ENCODE results near the gene CAD. TPM values are rescaled to one million over a fixed set of nuclear protein-coding genes. Genes with fewer than 3 reads are reported as not detected.

CAD gene
- total RNA-seq, 1 donor from 2014 or later: 51.2 TPM

DNA sequence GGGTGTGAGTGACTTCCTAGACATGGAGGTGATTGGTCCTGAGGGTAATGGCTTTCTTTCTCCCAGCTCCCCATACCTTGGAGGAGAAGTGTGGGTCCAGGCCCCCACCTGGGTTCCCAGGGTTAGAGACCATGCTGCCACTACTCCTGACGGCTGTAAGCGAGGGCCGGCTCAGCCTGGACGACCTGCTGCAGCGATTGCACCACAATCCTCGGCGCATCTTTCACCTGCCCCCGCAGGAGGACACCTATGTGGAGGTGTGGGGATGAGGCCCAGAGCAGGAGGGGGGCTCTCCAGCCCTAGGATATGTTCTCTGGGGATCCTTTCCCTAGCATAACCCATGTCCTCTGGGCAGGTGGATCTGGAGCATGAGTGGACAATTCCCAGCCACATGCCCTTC is 21.8 kb downstream of the CAD start:
- Mint-ChIP-seq H3K4me3 (ENCODE audit: unreplicated experiment) (no peak overlapping the region), H3K9me3 (ENCODE audit: unreplicated experiment) (no peaks in the 10 kb centered on the region), H3K27ac (ENCODE audit: unreplicated experiment) (no peak overlapping the region), H3K27me3 (ENCODE audit: low read depth, unreplicated experiment) (no peaks in the 10 kb centered on the region), H3K4me1 (ENCODE audit: low read depth, unreplicated experiment) (no peaks in the 10 kb centered on the region), H3K36me3 (ENCODE audit: low read depth, unreplicated experiment) (peaks cover 31% of the 10 kb centered on the region)
- Histone ChIP-seq H2AFZ (ENCODE audit: low read depth, low read length) (no peak overlapping the region), H4K20me1 (ENCODE audit: insufficient read depth, low read length) (peaks cover 10% of the 10 kb centered on the region), H3K27me3 (ENCODE audit: insufficient read depth, low read length) (no peaks in the 10 kb centered on the region), H3K79me2 (ENCODE audit: insufficient read depth, low read length) (no peaks in the 10 kb centered on the region), H3K4me1 (ENCODE audit: insufficient read depth, low read length) (no peaks in the 10 kb centered on the region), H3K27ac (ENCODE audit: low read depth, low read length) (no peak overlapping the region), H3K4me3 (ENCODE audit: insufficient read depth, low read depth, low read length) (no peak overlapping the region), H3K9me3 (ENCODE audit: insufficient read depth, low read depth, low read length) (no peaks in the 10 kb centered on the region), H3K9ac (ENCODE audit: low read length) (no peak overlapping the region), H3K4me2 (ENCODE audit: low read length) (no peak overlapping the region), H3K36me3 (ENCODE audit: insufficient read depth, low read length) (peaks cover 62% of the 10 kb centered on the region)
- no peak for TF ChIP-seq EZH2 (IDR thresholded peaks at IDR 0.05; ENCODE audit: insufficient read depth, low read length)
- TF ChIP-seq, protein P1, sequence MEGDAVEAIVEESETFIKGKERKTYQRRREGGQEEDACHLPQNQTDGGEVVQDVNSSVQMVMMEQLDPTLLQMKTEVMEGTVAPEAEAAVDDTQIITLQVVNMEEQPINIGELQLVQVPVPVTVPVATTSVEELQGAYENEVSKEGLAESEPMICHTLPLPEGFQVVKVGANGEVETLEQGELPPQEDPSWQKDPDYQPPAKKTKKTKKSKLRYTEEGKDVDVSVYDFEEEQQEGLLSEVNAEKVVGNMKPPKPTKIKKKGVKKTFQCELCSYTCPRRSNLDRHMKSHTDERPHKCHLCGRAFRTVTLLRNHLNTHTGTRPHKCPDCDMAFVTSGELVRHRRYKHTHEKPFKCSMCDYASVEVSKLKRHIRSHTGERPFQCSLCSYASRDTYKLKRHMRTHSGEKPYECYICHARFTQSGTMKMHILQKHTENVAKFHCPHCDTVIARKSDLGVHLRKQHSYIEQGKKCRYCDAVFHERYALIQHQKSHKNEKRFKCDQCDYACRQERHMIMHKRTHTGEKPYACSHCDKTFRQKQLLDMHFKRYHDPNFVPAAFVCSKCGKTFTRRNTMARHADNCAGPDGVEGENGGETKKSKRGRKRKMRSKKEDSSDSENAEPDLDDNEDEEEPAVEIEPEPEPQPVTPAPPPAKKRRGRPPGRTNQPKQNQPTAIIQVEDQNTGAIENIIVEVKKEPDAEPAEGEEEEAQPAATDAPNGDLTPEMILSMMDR (IDR thresholded peaks at IDR 0.05; ENCODE audit: insufficient read depth, low read depth, low read length): no peak
- FAIRE-seq (no peak), DNase-seq (ENCODE audit: low read depth) (no peak)

DNA sequence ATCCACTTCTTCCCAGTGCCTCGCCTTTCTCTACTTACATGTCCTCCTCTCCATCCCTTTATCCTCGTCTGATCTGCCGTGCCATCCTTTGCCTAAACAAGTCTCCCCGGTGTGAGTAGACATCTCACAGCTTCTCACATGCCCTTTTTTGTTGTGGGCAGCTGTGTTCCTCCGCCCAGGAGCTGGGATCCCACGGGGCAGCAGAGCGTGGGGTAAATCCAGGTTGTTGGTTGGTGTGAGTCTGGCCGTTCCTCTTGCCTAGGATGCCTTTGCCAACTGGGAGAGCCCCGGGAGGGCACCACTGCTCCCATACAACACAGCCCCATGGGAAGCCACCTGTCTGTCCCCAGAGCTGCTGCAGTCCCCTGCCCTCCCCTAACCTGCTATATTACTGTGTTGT is 23.2 kb downstream of the CAD start:
- Mint-ChIP-seq H3K27ac (ENCODE audit: unreplicated experiment) (peak overlapping the region; percentile 19), H3K9me3 (ENCODE audit: unreplicated experiment) (no peaks in the 10 kb centered on the region), H3K27me3 (ENCODE audit: low read depth, unreplicated experiment) (no peaks in the 10 kb centered on the region), H3K4me1 (ENCODE audit: low read depth, unreplicated experiment) (no peaks in the 10 kb centered on the region), H3K36me3 (ENCODE audit: low read depth, unreplicated experiment) (peaks cover 30% of the 10 kb centered on the region), H3K4me3 (ENCODE audit: unreplicated experiment) (no peak overlapping the region)
- Histone ChIP-seq H3K9me3 (ENCODE audit: insufficient read depth, low read depth, low read length) (no peaks in the 10 kb centered on the region), H4K20me1 (ENCODE audit: insufficient read depth, low read length) (peaks cover 10% of the 10 kb centered on the region), H3K27ac (ENCODE audit: low read depth, low read length) (no peak overlapping the region), H3K36me3 (ENCODE audit: insufficient read depth, low read length) (peaks cover 58% of the 10 kb centered on the region), H3K79me2 (ENCODE audit: insufficient read depth, low read length) (no peaks in the 10 kb centered on the region), H3K9ac (ENCODE audit: low read length) (no peak overlapping the region), H2AFZ (ENCODE audit: low read depth, low read length) (no peak overlapping the region), H3K4me3 (ENCODE audit: insufficient read depth, low read depth, low read length) (no peak overlapping the region), H3K4me1 (ENCODE audit: insufficient read depth, low read length) (no peaks in the 10 kb centered on the region), H3K27me3 (ENCODE audit: insufficient read depth, low read length) (no peaks in the 10 kb centered on the region), H3K4me2 (ENCODE audit: low read length) (no peak overlapping the region)
- DNase-seq (ENCODE audit: low read depth): no peak
- FAIRE-seq: no peak
- TF ChIP-seq, protein P1 (IDR thresholded peaks at IDR 0.05; ENCODE audit: insufficient read depth, low read depth, low read length): no peak
- TF ChIP-seq EZH2 (IDR thresholded peaks at IDR 0.05; ENCODE audit: insufficient read depth, low read length): no peak

DNA sequence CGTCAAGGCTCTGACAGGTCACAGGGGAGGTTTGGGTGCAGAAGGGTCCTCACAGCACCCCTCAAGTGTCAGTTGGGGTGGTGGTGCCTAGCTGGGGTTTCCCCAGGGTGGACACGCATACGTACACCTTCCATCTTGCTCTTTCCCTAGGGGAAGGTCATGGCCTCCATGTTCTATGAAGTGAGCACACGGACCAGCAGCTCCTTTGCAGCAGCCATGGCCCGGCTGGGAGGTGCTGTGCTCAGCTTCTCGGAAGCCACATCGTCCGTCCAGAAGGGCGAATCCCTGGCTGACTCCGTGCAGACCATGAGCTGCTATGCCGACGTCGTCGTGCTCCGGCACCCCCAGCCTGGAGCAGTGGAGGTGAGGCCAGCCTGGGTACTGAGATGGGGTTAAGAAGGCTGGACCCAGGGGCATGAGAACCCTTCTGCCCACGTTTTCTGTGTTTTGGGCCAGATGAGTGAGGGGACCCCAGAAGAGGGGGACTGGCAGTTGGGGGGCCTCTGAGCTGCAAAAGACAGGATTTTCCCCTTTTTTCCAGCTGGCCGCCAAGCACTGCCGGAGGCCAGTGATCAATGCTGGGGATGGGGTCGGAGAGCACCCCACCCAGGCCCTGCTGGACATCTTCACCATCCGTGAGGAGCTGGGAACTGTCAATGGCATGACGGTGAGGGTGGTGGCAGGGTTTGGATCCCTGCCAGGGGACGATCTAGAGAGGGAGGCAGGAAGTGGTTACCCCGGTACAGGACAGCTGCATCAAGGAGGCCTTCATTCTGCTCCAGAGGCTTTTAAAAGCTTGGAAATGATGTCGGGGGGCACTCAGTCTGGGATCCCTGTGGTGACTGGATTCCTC is 24.8 kb downstream of the CAD start:
- no peaks in the 10 kb centered on the region for H3K27me3 ChIP-seq (ENCODE audit: insufficient read depth, low read length)
- no peak overlapping the region for H3K4me2 ChIP-seq (ENCODE audit: low read length)
- no peak overlapping the region for H2AFZ ChIP-seq (ENCODE audit: low read depth, low read length)
- Mint-ChIP-seq H3K36me3 (ENCODE audit: low read depth, unreplicated experiment) (peaks cover 30% of the 10 kb centered on the region), H3K4me1 (ENCODE audit: low read depth, unreplicated experiment) (no peaks in the 10 kb centered on the region), H3K27me3 (ENCODE audit: low read depth, unreplicated experiment) (no peaks in the 10 kb centered on the region), H3K9me3 (ENCODE audit: unreplicated experiment) (no peaks in the 10 kb centered on the region), H3K4me3 (ENCODE audit: unreplicated experiment) (no peak overlapping the region), H3K27ac (ENCODE audit: unreplicated experiment) (no peak overlapping the region)
- no peaks in the 10 kb centered on the region for H3K4me1 ChIP-seq (ENCODE audit: insufficient read depth, low read length)
- no peak overlapping the region for H3K27ac ChIP-seq (ENCODE audit: low read depth, low read length)
- H3K9me3 ChIP-seq (ENCODE audit: insufficient read depth, low read depth, low read length): no peaks in the 10 kb centered on the region
- peaks cover 10% of the 10 kb centered on the region for H4K20me1 ChIP-seq (ENCODE audit: insufficient read depth, low read length)
- FAIRE-seq (no peak), DNase-seq (ENCODE audit: low read depth) (no peak)
- no peak overlapping the region for H3K9ac ChIP-seq (ENCODE audit: low read length)
- TF ChIP-seq, protein P1 (IDR thresholded peaks at IDR 0.05; ENCODE audit: insufficient read depth, low read depth, low read length): no peak
- TF ChIP-seq EZH2 (IDR thresholded peaks at IDR 0.05; ENCODE audit: insufficient read depth, low read length): no peak
- H3K4me3 ChIP-seq (ENCODE audit: insufficient read depth, low read depth, low read length): no peak overlapping the region
- no peaks in the 10 kb centered on the region for H3K79me2 ChIP-seq (ENCODE audit: insufficient read depth, low read length)
- H3K36me3 ChIP-seq (ENCODE audit: insufficient read depth, low read length): peaks cover 48% of the 10 kb centered on the region

Data from astrocyte (in vitro differentiated cells and primary cell).